ENCODE measurements around the gene KRTAP24-1.

The KRTAP24-1 gene

DNA sequence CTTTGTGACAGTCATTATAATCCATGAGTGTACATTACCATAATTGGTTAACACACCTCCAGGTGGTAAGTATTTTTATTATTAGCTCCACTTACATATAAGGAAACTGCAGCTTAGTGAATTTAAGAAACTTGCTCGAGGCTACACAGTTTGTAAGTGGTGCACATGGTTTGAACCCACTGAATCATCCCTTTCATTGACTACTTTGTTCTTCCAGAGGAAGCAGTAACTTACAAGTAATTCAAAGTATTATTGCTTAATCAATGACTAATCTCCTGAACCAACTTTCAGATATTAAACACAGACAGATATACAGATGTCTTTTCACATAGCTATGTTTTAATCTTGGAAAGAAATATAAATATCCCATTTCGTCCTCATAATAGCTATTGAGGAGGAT, 48.1 kb downstream of the KRTAP24-1 start:
- peak; percentile 46 for DNase-seq (ENCODE audit: low read depth)

- DNase-seq (ENCODE audit: low read depth), result no peak
Measured at GRCh38 chr21:30234050-30234449, 48.7 kb downstream of the KRTAP24-1 start.

GRCh38 chr21:30233228-30234020, 49.3 kb downstream of the KRTAP24-1 start:
- DNase-seq (ENCODE audit: low read depth), result peak; percentile 40

GRCh38 chr21:30232011-30232410, 50.7 kb downstream of the KRTAP24-1 start:
- no peak for DNase-seq (ENCODE audit: low read depth)
